ENCODE results near the gene MYO1G. TPM values are rescaled to one million over a fixed set of nuclear protein-coding genes. Genes with fewer than 3 reads are reported as not detected.

The MYO1G gene
- total RNA-seq, 1 experiment from 2014 or later, result 0.17 TPM

GRCh38 chr7:44958645-44959344 is 20.0 kb downstream of the MYO1G start:
- no peak for DNase-seq (ENCODE audit: low spot score)
- H3K36me3 ChIP-seq (ENCODE audit: insufficient read depth, low read length, poor library complexity, severe bottlenecking), result no peaks in the 10 kb centered on the region
- CTCF ChIA-PET, result no interaction called here
- no peaks in the 10 kb centered on the region for H3K4me1 ChIP-seq (ENCODE audit: insufficient read depth, low read length, poor library complexity, severe bottlenecking)
- intact Hi-C loops (cut with micrococcal nuclease; ENCODE audit: unreplicated experiment), result no loop called here
- no peak for TF ChIP-seq CTCF (conservative IDR thresholded peaks at IDR 0.05; ENCODE audit: low read depth, low read length)
- TF ChIP-seq EZH2 (IDR thresholded peaks at IDR 0.05; ENCODE audit: borderline replicate concordance, low read depth, low read length, poor library complexity, severe bottlenecking), result no peak
- H3K4me3 ChIP-seq (ENCODE audit: low read depth, low read length, poor library complexity, severe bottlenecking), result no peak overlapping the region
- BruUV-seq (replicated peaks), result no TSS peak
- H3K27me3 ChIP-seq (replicated peaks; ENCODE audit: insufficient read depth, low read depth, low read length, poor library complexity), result peaks cover 18% of the 10 kb centered on the region
- H3K9me3 ChIP-seq (ENCODE audit: low read depth, low read length, poor library complexity, severe bottlenecking), result no peaks in the 10 kb centered on the region
- POLR2A ChIA-PET (ENCODE audit: low non-redundant PET), result no interaction called here
- H3K27ac ChIP-seq (ENCODE audit: low read depth, low read length, poor library complexity, severe bottlenecking), result no peak overlapping the region

GRCh38 chr7:44956157-44956766 is 22.6 kb downstream of the MYO1G start:
- POLR2A ChIA-PET (ENCODE audit: low non-redundant PET), result no interaction called here
- CTCF ChIA-PET, result no interaction called here
- Histone ChIP-seq H3K27ac (ENCODE audit: low read depth, low read length, poor library complexity, severe bottlenecking) (no peak overlapping the region), H3K27me3 (replicated peaks; ENCODE audit: insufficient read depth, low read depth, low read length, poor library complexity) (no peaks in the 10 kb centered on the region), H3K4me3 (ENCODE audit: low read depth, low read length, poor library complexity, severe bottlenecking) (no peak overlapping the region), H3K4me1 (ENCODE audit: insufficient read depth, low read length, poor library complexity, severe bottlenecking) (no peaks in the 10 kb centered on the region), H3K9me3 (ENCODE audit: low read depth, low read length, poor library complexity, severe bottlenecking) (no peaks in the 10 kb centered on the region), H3K36me3 (ENCODE audit: insufficient read depth, low read length, poor library complexity, severe bottlenecking) (no peaks in the 10 kb centered on the region)
- intact Hi-C loops (cut with micrococcal nuclease; ENCODE audit: unreplicated experiment), result no loop called here
- no peak for DNase-seq (ENCODE audit: low spot score)
- TF ChIP-seq CTCF (conservative IDR thresholded peaks at IDR 0.05; ENCODE audit: low read depth, low read length), result no peak
- no peak for TF ChIP-seq EZH2 (IDR thresholded peaks at IDR 0.05; ENCODE audit: borderline replicate concordance, low read depth, low read length, poor library complexity, severe bottlenecking)
- BruUV-seq (replicated peaks), result no TSS peak

GRCh38 chr7:44955733-44956132 is 23.1 kb downstream of the MYO1G start:
- ChIA-PET POLR2A (ENCODE audit: low non-redundant PET) (no interaction called here), CTCF (no interaction called here)
- Histone ChIP-seq H3K36me3 (ENCODE audit: insufficient read depth, low read length, poor library complexity, severe bottlenecking) (no peaks in the 10 kb centered on the region), H3K4me3 (ENCODE audit: low read depth, low read length, poor library complexity, severe bottlenecking) (no peak overlapping the region), H3K27ac (ENCODE audit: low read depth, low read length, poor library complexity, severe bottlenecking) (no peak overlapping the region), H3K4me1 (ENCODE audit: insufficient read depth, low read length, poor library complexity, severe bottlenecking) (no peaks in the 10 kb centered on the region), H3K27me3 (replicated peaks; ENCODE audit: insufficient read depth, low read depth, low read length, poor library complexity) (no peaks in the 10 kb centered on the region), H3K9me3 (ENCODE audit: low read depth, low read length, poor library complexity, severe bottlenecking) (no peaks in the 10 kb centered on the region)
- DNase-seq (ENCODE audit: low spot score), result no peak
- intact Hi-C loops (cut with micrococcal nuclease; ENCODE audit: unreplicated experiment), result no loop called here
- TF ChIP-seq EZH2 (IDR thresholded peaks at IDR 0.05; ENCODE audit: borderline replicate concordance, low read depth, low read length, poor library complexity, severe bottlenecking) (no peak), CTCF (conservative IDR thresholded peaks at IDR 0.05; ENCODE audit: low read depth, low read length) (no peak)
- no TSS peak for BruUV-seq (replicated peaks)
